NCI-H128 (cell line): ENCODE measurements around the gene ZDHHC3.

ENCODE experiments used
- DNase-seq: peaks from one replicate; lab custom pipeline; 2025; ENCODE audit not compliant: unreplicated experiment; lab: John Stamatoyannopoulos, UW

The ZDHHC3 gene

DNA sequence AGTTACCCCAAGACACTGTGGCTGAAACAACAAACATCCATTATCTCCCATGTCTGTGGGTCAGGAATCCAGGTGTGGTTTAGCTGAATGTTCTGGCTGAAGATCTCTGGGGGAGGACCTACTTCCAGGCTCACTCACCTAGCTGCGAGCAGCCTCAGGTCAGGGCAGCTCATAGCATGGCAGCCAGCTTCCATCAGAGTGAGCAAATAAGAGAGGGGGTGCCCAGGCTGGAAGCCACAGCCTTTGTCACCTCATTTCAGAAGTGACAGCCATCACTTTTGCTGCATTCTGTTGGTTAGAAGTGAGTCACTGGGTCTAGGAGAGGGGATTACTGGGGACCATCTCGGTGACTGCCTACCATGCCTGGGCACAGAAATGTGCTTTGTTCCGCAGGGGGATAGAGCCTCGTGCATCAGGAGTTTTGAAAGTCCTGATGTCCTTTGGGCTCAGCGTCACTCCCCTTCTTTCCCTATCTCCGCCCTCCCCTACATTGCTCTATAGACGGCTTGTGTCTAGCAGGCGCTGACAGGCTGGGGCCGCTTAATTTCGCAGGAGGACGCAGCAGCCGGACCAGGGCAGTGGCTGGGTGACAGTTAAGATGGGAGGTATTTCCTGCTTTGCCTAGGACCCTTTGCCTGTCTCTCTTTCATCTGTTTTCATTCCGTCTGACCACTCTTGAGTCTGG lies 76.1 kb downstream of the ZDHHC3 start:
- DNase-seq: no peak

DNA sequence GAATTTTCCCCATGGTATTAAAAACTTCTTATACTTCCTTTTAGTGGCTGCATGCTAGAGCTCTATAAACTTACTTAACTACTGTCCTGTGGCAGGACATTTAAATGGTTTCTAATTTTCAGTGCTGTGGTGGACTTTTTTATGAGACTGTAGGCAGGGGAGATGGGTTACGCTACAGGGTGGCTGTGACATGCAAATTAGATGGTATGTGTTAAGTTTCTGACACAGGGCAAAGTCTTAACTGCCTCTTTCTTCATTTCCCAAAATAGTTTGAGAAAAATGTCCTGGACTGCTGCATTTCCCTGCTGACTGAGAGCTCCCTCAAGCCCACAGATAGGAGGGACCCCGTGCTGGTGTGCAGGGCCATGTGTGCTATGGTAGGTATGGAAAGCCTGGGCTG lies 79.5 kb downstream of the ZDHHC3 start:
- DNase-seq: no peak

DNA sequence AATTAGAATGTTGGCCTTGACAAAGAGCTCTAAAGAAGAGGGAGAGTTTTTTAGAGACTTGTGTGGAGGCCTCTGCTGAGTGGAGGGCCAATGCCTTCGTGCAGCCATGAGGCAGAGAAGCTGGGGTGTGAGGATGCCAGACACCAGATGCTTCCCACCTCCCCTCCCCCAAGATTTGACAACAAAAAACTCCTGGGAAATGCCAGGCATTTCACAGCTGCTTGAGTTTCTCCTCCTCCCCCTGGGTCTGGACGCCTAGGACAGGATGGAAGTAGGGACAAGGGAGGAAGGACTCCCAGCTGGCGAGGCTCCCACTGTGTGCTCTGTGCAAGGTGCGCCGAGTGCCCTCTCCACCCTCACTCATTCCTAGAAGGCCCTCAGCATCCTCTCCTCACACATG lies 81.5 kb downstream of the ZDHHC3 start:
- no peak for DNase-seq

DNA sequence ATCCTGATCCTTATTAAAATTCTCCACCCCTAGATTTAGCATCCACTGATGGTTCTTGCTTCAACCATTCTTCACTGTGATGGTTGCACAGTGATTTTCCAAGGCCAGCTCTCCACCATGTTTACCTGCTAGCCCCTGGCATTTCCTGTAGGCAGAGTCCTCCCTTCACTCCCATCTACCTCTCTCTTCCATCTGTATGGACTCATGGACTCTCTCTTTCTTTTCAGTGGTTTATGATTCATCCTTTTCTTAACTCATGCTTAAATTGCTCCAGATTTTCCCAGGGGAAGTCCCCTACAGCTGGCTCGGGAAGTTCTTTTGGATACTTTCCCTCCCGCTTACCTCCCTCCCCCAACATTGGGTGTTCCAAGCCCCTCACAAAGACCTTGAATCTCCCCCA lies 82.9 kb downstream of the ZDHHC3 start:
- no peak for DNase-seq

DNA sequence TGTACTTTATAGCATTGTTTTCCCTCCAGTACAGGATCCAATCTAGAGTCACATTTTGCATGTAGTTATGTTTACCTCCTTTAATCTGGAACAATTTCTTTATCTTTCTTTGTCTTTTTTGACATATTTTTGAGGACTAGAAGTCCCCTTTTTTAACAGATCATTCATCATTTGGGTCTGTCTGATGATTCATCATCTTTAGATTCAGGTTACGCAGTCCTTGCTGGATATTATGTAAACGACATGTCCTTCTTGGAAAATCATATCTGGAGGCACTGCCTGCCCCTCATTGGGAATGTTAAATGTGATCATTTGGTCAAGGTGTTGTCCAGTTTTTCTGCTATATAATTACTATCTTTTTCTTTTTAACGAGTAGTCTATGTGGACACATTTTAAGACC lies 83.3 kb downstream of the ZDHHC3 start:
- no peak for DNase-seq

DNA sequence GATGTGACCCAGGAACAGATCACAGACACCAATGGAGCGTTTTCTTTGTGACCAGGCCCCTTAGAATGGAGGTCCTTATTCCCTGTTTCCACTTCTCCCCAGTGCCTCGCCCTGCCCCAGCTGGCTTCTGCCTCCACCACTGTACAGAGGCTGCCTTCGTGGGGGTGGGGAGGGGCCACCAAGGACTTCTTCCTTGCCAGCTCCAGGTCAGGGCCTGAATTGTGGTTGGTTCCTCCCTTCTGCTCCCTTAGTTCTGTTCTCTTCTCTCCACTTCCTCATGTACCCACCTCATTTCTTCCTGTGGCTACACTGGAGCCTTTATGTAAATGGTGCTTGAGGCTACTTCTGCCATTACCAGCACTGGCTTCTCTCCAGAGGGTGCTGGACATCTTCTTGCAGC lies 85.1 kb downstream of the ZDHHC3 start:
- DNase-seq: no peak

DNA sequence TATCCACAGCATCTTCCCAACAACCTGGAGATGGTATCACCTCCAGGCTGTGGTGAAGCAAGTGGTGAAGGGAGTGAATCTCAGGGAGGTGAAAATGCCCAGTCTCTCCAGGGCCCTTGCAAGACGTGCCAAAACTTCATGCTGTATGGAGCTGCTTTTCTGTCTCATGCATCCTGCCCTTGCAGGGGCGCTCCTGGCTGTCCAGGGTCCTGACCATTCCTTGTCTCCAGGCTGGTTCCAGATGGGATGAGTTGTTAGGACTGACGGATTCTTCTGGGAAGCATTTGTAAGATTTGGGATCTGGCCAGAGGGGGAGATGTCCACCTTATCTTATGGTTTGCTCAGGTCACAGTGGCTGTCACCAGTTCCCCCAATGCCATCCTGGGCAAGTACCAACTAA lies 85.7 kb downstream of the ZDHHC3 start:
- DNase-seq: no peak

DNA sequence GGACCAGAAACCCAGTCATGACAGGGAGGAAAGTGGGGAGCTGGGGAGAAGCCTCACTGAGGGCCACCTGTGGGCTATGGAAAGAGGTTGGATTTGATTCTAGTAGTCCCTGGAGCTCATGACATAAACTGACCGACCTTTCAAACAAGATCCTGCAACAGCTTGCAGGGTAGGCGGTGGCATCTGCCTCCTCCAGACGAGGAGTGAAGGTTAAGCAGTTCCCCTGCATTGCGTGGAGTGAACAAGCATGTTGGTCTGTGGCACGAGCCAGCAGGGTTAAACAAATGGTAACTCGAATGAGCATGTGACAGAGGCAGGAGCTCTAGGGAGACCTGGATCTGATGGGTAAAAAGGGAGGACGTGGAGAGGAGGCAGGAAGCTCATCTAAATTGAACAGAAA lies 88.9 kb downstream of the ZDHHC3 start:
- no peak for DNase-seq

DNA sequence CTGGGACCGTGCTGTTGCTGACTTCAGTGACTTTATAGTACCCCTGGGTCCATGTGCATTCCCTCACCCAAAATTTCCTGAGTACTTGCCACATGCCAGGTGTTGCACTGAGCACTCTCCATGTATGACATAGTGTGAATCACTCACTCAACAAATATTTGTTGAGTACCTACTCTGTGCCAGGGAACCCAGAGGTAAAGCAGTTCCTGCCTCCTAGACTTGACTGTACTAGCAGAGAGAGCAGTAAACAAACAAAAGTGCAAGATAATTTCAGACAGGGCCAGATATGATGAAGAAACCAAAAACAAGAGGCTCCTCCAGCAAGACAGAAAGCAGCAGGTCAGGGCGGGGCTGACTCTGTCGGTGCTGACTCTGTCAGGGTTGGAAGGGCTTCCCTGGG lies 89.4 kb downstream of the ZDHHC3 start:
- DNase-seq: no peak

DNA sequence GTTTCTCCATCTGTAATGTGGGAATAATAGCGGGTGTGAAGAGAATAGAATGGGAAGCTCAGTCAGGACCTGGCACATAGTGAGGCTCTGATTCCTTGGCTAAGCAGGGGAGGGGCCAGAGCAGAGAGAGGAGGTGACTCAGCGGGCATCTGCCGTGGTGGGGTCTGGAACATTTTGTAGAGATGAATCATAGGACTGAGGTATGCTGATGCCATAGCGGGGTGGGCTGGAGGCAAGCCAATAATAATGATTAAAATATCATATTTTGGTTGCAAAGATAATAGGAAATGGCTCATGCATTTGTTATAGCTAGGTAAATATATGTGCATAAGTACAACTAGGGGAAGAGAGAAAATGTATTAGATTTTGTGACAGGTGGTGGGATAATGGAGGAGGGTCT lies 90.4 kb downstream of the ZDHHC3 start:
- DNase-seq: no peak

DNA sequence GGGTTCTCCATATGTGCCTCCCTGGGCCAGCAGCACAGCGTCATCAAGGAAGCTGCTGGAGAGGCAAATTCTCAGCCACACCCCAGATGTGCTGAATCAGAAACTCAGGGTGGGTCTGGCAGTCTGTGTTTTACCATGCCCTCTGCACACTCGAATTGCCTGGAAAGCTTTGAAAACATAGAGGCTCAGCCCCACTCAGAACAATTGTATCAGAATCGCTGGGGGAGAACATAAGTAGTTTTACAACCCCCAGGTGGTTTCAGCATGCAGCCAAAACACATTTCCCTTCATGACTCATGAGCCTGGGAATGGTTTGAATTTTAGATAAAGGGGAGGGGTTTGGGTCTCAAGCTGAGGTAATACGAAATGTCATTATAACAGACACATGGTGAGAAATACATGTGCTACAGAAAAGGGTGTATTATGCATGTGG lies 92.0 kb downstream of the ZDHHC3 start:
- DNase-seq: no peak

DNA sequence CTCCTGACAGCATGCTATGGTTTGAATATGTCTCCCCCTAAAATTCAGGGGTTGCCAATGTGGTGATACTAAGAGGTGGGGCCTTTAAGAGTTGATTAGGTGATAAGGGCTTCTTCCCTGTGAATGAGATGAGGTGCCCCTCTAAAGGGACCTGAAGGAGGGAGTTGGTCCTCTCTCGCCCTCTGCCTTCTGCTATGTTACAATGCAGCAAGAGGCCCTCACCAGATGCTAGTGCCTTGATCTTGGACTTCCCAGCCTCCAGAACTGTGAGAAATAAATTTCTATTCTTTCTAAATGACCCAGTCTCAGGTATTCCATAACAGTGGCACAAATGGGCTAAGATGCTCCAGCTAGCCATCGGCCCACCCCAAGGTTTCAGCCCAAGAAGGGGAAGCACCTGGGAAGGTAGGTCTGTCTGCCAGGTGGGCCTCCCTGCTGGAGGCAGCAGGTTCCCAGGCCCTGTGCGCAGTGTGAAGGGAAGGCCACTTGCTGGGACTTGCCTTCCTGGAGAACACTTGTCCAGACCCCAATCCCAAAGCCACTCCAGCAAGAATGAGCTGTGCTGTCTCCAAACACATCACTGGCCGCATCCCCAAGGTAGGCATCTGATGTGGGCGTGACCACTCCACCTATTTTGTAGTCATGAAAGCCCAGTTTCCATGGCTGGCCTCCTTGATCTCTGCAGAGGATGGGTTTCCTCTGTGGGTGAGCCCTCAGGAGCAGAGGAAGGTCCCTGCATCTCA lies 92.6 kb downstream of the ZDHHC3 start:
- no peak for DNase-seq

DNA sequence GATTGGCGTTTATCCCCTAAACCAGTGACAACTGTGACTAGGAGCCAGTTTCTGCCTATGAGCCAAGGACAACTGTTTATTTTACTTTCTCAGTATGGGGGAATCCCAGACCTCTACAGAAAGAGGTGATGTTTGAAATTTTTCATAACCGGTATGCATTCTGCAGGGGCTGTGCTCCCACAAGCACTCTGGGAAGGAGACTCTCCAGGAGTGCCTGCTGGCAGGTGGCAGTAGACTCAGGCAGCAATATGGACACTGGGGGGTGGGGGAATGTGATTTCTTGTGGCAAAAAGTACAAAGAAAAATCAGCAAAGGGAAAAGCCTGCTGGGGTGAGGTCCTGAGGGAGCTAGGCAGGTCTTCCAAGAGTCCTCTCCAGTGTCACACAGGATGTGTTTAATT lies 95.7 kb downstream of the ZDHHC3 start:
- DNase-seq: no peak

DNA sequence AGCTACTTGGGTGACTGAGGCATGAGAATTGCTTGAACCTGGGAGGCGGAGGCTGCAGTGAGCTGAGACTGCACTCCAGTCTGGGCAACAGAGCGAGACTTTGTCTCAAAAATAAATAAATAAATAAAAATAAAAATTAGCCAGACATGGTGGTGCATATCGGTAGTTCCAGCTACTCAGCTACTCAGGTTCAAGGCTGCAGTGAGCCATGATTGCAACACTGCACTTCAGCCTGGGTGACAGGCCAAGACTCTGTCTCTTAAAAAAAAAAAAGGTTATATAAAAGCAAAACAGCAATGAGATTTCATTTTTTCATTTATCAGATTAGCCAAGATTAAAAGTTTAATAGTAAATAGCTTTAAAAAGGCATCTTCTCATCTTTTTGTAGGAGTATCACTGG lies 98.6 kb downstream of the ZDHHC3 start:
- DNase-seq: no peak

DNA sequence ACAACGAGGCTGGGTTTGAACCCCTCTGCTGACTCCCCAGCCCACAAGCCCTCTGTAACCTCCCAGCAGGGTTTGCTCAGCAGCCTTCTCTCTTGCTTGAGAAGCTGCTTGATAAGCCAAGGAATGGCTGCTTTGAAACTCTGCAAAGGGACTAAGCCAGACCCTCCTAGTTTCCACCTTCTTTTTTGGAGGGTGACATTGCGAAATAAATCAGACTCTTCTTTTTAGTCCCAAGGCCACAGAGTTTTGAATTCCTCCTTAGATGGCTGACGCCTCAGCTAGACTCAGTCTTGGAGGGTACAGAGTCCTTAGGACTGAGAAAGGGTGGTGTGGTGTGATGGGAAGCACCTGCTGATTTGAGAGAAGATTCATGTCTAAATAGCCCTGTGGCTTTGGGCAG lies 100.4 kb downstream of the ZDHHC3 start:
- DNase-seq: no peak
